GM21737 (cell line): Measurements from ENCODE around the gene TMEM214.

ENCODE experiments used
- ATAC-seq: cut with Tn5 transposase; IDR thresholded peaks from one replicate; pipeline ENCODE4 v1.9.1; 2021; ENCODE audit warnings: mild to moderate bottlenecking, moderate library complexity; ENCODE audit not compliant: unreplicated experiment

The TMEM214 gene

GRCh38 chr2:27038631-27039339 is 6.0 kb downstream of the TMEM214 start:
- no peak for ATAC-seq

- ATAC-seq: no peak
Measured at GRCh38 chr2:27039426-27039825, 6.7 kb downstream of the TMEM214 start.

DNA sequence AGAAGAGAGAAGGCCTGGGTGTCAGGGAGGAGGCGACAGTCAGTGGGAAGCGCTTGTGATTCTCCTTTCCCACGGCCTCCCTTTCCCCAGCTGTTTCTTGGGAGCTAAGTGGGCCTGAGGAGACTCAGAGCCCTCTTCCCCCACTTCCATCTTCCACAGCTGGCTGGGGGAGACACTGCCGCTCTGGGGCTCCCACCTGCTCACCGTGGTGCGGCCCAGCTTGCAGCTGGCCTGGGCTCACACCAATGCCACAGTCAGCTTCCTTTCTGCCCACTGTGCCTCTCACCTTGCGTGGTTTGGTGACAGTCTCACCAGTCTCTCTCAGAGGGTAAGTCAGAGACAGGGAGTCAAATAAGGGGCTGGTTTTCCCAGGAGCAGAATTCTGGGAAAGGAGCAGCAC is 7.1 kb downstream of the TMEM214 start:
- no peak for ATAC-seq

- no peak for ATAC-seq
Measured at GRCh38 chr2:27040282-27040681, 7.5 kb downstream of the TMEM214 start.

DNA sequence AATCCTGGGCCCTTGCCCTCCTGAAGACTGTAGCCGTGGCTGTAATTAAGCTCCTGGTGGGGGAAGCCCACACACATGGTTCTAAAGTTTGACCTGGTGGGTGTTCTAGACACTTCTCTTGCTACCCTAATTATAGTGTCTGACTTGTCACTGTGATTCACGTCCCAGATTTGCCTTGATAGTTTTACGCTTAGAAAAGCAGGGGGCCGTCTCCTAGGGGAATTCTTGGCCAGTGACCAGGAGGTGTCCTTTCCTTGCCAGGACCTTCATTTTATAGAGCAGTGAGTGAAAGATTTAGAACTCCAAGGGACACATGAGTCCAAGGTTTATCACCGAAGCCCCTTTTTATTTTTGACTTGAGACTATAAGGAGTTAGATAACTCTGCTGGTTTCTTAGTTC is 9.0 kb downstream of the TMEM214 start:
- peak; percentile 7 for ATAC-seq

- peak; percentile 53 for ATAC-seq
Measured at GRCh38 chr2:27042159-27042661, 9.4 kb downstream of the TMEM214 start.

DNA sequence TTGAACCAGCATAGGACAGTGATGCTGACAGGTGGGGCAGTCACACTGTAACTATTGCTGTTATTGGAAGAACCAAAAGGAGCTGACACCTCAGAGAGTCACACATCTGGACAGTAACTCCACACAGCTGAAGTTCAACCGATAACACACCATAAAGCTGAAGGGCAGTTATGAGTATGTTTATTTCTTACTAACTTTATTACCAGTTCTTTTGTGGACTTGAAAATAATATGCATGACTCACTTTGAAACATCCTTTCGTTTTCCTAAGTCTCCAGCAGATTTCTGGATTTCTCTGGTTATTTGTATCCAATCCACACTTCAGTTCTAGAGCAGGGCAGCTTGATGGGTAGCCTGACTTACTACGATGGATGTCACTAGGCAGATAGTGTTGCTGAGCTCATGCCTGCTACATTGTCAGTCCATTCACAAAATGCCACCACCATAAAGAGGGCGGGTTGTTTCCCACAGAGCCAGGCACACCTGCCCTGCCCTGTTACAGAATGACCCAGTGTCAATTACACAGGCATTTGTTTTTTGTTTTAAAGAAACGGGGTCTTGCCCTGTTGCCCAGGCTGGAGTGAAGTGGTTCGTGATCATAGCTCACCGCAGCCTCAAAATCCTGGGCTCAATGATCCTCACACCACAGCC is 10.3 kb downstream of the TMEM214 start:
- no peak for ATAC-seq

DNA sequence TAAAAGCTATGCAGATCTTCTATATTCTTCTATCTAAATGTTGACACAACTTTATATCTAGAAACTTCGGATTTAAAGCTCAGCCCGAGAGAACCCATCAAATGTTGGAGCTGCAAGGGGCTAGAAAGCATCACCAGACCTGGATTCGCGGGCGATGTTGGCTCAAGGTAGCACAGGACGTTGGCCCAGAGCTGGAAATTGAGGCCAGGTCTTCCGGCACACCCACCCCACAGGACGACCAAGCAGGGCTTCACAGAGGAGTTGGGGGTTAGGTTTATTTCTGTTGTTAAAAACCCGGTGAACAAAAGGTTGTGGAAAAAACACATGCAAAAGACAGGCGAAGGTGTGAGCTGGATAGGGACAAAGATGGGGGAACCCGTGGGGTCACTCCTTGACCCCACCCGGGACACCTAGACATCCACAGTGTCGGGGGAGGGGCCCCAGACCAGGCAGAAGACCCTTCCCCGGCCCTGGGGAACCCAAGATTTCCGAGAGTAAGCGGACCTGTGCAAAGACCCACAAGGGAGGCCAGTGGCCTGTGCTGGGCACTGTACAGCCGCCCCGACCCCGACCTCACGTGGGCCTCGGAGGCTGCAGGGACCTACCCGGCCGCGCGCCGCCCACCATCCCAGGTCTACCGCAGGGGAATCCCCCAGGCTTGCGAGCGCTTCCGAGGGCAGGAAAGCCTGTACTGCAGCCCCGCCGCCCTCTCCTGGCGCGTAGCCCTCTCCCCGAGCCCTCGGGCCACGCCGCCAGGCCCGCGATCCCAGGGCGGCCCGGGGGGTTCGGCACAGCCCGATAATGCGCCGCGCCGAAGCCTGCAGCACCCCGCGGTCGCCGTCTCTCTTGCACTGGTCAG is 16.9 kb downstream of the TMEM214 start:
- ATAC-seq: peak; percentile 26

- peak; percentile 41 for ATAC-seq
Measured at GRCh38 chr2:27050281-27050995, 17.7 kb downstream of the TMEM214 start.

DNA sequence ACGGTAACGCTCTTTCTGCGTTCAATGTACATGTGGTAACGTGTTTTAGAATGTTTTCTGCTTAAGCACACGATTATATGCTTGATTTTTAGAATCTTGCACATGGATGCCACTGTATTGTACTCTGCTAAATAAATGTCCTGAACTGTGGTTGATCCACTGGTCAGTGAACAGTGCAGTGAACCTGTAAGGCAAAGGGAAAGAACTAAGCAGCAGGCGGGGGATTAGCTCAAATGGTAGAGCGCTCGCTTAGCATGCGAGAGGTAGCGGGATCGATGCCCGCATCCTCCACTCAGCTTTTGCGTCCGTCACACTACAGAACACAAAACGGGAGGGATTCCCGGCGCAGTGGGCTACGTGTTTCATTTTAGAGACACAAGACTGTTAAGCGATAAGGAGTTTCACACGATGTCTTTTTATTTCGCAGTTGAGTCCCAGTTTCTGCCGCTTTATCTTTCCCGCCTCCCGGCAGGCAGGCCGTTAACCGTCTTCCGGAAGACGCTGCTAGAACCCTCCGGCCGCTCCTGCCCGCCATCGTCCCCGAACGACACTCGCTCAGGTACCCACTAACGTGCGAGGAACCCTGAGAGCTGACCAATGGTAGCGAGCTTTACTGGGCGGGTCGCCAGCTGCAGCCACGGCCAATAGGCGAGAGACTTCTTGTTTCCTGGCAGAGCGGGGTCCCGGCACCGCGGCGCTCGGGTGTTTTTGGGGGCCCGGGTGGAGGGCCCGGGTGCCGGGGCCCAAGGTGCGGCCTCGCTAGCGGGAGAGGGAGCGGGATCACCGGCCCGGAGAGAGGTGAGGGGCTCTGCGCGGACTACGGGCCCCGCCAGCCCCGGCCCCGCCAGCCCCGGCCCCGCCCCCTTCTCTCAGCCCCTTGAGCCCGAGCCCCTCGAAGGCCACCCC is 18.5 kb downstream of the TMEM214 start, which contains the start of gene AGBL5:
Gene AGBL5, plus strand, starts transcription at position 673 of the 906 bp plus-strand sequence. CDS start 1,291 bp downstream, outside the sequence.
- peak; percentile 63 for ATAC-seq

DNA sequence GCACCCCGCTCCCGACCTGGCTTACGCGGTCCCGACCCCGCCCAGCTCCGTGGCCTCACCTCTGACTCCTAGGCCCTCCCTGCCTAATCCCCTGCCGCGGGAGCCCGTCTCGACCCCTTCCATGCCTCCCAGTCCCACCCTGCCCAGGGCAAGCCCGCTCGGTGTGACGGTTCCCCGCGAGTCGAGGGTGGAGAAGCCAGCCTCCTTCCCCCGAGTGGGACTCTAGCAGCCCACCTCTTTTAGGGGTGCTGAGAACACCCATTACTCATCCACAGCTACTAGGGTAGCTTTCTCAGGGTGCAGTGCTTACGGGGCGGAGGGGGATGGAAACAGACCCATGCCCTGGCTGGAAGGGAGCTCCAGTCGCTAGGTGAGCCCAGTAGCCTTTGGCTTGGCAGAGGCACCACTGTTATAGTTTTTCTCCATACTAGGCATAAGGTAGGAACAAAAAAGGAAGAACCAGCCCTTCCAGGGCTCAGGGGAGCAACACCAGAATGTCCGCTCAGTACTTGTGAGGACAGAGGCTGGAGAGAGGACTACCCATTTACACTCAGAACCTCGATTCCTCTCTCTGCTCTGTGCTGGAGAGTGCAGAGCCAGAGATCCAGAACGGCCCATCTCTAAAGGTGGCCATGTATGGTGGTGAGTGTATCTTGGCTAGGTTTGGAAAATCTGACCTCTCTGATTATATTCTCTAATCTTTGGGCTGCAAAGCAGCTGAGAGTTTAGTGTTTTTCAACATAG is 19.3 kb downstream of the TMEM214 start:
- no peak for ATAC-seq

DNA sequence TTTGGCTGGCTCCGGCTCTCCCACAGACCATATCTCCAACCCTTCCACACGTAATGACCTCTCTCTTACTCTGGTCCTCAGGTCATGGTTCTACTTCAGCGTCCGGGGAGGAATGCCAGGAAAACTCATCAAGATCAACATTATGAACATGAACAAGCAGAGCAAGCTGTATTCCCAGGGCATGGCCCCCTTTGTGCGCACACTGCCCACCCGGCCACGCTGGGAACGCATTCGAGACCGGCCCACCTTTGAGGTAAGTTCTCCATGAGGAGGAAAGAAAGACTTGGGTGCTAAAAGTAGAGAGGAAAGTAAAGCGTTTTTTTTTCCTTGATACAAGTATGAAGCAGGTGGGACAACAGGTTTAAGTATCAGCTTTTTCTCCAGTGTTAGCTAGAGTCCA is 20.6 kb downstream of the TMEM214 start:
- ATAC-seq: no peak

- ATAC-seq: no peak
Measured at GRCh38 chr2:27053776-27054175, 21.0 kb downstream of the TMEM214 start.

DNA sequence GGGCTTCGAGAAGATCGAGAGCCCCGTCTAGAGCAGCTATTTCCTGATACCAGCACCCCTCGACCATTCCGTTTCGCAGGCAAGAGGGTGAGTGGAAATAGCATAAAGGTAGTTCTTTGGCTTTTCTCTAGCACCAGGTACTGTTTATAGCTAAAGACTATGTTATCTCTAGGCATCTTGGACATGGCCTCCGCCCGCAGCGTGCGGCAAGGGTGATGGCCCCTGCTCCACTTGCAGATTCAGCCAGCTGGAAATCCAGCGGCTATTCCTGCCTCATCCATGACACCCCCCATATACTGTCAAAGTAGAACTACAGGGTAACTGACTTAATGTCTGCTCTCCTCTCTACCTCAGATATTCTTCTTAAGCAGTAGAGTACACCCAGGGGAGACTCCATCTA is 22.0 kb downstream of the TMEM214 start:
- no peak for ATAC-seq

DNA sequence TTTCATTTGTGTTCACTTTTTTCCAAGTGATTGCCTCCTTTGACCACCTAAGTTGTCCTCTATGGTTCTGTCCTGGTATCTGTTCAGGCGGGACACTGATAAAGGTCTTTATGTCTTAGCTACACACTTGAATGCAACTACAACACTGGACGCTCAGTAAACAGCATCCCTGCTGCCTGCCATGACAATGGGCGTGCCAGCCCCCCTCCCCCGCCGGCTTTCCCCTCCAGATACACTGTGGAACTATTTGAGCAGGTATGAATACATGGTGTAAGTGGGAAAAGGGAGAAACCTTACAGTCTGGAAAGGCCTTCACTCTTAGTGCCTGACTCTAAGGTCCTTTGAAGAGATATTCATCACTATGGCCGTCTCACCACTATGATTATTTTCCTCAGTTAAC is 24.4 kb downstream of the TMEM214 start:
- ATAC-seq: no peak

DNA sequence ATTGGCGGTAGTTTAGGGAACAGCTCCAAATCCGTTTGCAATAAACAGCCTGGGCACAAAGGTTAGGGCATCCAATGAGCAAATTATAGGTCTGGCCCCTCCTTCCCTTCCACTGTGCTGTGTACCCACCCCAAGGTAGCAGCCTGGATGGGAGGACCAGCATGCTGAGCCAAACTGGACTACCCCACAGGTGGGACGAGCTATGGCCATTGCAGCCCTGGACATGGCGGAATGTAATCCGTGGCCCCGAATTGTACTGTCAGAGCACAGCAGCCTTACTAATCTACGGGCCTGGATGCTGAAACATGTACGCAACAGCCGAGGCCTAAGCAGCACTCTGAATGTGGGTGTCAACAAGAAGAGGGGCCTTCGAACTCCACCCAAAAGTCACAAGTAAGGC is 25.4 kb downstream of the TMEM214 start:
- ATAC-seq: no peak

- ATAC-seq: no peak
Measured at GRCh38 chr2:27059141-27059820, 26.5 kb downstream of the TMEM214 start.

DNA sequence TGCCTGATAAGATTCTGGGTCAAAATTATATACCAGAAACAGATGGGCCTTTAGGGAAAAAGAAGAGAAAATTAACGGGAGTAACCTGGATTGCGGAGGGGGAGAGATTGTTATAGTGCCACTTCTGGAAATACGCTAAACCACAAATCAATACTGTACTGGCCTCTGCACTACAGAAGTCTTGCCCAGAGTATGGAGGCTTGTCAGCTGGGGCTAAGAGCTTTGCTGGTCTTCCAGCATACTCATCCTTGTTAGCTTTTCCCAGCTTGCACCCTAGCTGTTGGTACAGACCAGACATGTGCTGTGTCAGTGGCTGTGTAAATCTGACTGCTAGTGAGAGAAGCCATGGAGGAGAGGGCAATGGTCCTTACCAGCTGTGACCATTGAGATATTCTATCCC is 27.6 kb downstream of the TMEM214 start:
- no peak for ATAC-seq
